CD4-positive, alpha-beta T cell treated with Interleukin-1 beta for 1 hour (primary cell): Measurements from ENCODE around the gene CLP1.

ENCODE experiments used
- DNase-seq, 2 donors: peaks; one replicate each; pipeline ENCODE4 v3.0.0-alpha.2; 2020 to 2022

The CLP1 gene

DNA sequence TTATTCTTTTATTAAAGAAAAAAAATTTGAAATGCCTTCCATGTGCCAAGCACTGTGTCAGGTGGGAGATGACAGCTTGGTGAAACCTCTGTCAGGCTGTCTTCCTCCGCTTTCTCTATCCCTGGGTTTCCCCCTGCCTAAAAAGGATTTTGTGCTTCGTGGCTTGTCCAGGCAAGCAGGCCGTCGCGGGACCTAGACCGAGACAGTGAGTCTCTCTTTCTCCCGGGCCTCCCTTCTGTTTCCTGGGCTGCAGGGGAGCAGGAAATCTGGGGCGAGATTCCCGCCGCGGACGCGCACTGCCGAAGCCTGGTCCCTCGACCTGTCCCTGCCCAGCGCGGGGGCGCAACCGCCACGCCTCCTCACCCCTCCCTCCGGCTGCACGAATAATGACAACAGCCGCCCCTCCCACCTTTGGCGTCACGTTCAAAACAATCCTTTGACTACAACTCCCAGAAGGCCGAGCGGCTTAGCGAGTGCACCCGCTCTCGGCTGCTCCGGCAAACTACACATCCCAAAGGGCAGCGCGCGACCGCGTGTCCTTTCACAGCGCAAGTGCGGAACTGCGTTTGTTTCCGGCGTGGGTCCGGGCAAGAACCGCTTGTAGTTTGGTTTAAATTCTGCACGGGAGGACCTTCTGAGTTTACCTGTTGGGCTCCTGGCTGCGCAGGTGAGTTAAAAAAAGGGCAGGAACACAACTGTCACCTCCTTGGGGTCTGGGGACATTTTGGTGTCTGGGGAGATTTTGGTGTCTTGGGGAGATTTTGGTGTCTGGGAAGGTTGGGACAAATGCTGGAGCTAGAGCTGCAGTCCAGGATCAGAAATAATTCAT lies at the start of gene CLP1:
Gene CLP1, plus strand, starts transcription at position 569 of the 829 bp plus-strand sequence. CDS start 1,715 bp downstream, outside the sequence.
- peak; percentile 98 to 99 for DNase-seq

- no peak for DNase-seq
Measured at GRCh38 chr11:57610170-57610569, 47.4 kb upstream of the CLP1 start.

- no peak for DNase-seq
Measured at GRCh38 chr11:57614234-57614772, 43.3 kb upstream of the CLP1 start.

DNA sequence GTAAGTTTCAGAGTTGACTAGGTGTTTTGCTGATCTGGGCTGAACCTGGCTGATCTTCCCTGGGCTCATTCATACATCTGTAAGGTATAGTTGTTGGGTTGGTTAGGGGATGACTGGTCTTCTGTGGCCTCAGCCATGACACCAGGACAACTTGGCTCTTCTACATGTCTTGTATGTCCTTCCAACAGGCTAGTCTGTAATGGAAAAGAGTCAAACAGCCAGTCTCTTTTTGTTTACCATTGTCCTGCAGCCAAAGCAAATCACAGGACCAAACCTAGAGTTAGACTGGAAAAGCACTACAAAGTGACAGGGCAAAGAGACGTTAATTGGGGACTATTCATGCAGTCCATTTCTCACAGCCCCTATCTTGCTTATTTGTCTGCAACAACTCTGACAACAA lies 42.3 kb upstream of the CLP1 start:
- no peak for DNase-seq

DNA sequence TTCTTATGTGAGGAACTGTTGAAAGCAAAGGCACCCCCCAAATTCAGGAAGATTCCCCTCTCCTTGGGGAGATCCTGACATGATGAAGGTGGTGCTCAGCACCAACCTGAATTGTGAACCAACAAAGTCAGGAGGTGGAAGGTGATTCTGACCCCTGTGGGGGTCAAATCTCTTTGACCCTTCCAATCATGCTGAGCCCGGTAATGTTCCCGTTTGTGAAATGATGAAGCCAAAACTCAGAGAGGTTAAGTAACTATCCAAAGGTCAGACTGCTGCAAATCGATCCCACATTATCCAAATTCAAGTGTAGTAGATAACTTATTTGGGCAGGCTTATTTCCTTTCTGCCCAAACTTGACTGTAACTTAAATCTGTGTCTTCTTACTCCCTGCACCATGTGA lies 41.0 kb upstream of the CLP1 start:
- DNase-seq: no peak

DNA sequence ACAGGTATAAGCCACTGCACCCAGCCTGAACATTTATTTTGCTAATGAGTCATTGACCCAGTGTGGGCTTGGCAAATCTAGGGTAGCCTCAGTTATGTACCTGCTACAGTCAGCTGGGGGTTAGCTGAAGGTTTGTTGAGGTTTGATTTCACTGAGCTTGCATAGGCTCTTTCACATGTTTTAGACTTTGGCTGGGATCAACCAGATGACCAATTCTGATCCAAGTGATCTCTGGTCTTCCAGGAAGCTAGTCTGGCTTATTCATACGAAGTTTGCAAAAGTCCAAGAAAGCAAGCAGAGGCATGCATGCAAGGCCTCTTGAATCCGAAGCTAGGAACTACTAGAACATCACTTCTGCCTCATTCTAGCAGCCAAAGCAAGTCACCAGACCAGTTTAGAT lies 39.1 kb upstream of the CLP1 start:
- DNase-seq: no peak

- DNase-seq: no peak
Measured at GRCh38 chr11:57619331-57619730, 38.2 kb upstream of the CLP1 start.

GRCh38 chr11:57620467-57620866 lies 37.1 kb upstream of the CLP1 start:
- DNase-seq: no peak

GRCh38 chr11:57622263-57622662 lies 35.3 kb upstream of the CLP1 start:
- no peak for DNase-seq

GRCh38 chr11:57624864-57625263 lies 32.7 kb upstream of the CLP1 start:
- no peak for DNase-seq

DNA sequence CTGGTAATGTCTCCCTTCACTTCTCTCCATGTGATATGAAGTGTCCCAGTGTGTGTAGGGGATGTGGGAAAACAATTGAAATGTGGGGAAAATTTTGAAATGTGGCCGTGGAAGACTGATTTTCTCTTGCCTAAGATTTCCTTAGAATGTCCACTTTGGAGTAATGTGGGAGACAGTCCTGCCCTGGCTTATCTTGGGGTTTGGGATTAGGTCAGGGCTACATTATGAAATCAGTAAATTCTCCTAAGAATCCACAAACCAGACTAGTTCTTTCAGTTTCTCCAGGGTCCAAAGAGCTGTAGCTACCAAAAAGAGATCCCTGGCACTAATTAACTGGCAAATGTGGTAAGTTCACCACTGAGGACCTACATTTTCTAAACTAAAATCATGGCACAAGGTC lies 30.7 kb upstream of the CLP1 start:
- DNase-seq: no peak

- no peak for DNase-seq
Measured at GRCh38 chr11:57630171-57630570, 27.4 kb upstream of the CLP1 start.

DNA sequence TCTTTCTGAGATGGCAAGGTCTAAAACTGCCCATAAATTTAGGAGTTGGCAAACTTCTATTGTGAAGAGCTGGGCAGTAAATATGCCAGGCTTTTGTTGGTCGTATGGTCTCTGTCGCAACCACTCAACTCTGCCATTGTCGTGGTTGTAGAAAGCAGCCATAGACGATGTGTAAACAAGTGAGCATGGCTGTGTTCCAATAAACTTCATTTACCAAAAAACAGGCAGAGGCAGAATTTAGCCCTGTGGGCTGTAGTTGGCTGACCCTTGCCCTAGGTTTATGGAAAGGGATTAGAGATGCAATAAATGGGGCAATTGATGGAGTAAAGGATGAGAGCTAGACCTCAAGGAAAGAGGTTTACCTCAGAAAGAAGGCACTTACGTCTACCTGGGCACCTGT lies 25.4 kb upstream of the CLP1 start:
- DNase-seq: no peak

DNA sequence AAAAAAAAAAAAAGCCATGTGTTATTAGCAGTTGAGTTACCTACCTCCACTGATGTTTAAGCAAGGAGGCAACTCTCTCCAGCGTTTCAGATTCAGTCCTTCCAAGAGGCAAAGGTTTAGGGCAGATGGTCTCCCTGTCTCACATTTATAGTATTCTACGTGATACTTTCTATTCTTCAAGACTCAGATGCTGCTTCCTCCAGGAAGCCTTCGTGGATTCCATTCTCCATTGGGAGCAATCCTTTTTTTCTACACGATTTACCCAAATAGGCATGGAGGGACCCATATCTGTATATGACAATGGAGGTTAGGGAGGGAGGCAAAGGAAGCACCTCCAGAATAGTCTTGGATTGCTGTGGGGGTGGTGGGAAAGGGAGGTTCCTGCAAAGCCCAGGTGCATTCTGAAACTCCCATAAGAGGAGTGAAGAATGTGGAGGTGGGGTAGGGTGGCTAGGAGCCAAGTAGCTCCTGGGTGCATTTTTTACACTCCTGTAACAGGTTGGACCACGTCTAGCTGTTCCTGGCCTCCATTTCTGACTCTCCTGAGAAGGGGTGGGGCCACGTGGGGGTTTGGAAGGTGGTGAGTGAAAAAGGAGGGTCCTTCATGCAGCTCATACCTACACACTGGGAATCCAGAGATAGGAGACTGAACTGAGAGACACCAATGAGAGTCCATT lies 24.0 kb upstream of the CLP1 start:
- no peak for DNase-seq

GRCh38 chr11:57634311-57634710 lies 23.3 kb upstream of the CLP1 start:
- DNase-seq: no peak

DNA sequence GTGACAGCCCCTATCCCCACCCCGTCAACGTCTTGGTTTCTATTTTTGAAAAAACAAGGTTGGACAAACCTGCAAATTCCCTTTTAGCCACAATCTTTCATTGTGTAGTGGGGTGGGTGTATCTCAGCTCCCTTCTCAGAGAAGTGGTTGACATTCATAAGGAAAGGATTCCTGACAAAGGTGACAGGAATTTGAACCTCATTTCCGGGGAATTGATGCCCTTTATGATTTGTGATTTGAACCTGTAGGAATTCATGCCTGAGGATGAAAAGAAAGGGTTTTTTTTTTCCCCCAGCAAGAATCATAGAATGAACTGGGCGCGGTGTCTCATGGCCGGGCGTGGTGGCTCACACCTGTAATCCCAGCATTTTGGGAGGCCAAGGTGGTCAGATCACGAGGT lies 22.3 kb upstream of the CLP1 start:
- DNase-seq: no peak

- DNase-seq: no peak
Measured at GRCh38 chr11:57637626-57638004, 19.9 kb upstream of the CLP1 start.

- DNase-seq: no peak
Measured at GRCh38 chr11:57638005-57638781, 19.4 kb upstream of the CLP1 start.

- DNase-seq: no peak
Measured at GRCh38 chr11:57638811-57639320, 18.7 kb upstream of the CLP1 start.

- DNase-seq: no peak
Measured at GRCh38 chr11:57639321-57640067, 18.1 kb upstream of the CLP1 start.

DNA sequence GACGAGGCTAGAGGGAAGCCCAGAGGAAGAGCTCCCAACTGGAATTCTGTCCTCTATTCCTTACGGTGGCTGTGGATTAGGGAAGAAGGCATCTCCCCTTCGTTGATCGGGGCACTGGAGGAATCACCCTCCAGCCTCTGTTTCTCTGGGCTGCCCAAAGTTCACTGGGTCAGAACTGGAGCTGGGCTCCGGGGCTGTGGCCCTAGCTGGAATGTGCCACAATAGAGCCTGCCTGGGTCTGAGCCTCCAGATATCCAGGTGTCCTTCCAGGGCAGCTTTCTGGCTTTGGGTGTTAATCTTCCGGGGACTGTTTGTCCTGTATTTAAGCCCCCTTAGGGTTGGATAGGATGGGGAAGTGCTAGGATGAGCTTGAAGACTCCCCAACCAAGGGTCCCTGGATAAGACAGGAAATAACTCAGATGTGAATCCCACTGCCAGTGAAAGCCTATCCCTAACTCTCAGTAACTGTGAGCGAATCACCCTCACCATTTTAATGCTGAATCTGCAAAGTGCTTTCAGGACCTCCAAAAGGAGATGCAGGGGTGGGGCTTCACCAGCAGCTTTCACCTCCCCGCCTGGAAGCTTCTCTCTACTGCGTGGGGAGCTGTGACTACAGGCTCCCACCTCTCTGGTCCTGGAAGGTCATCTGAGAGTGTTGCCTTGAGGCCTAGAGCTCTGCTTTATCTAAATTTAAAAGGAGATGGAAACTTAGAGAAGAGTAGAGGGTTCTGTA lies 17.3 kb upstream of the CLP1 start:
- DNase-seq: no peak
